ENCODE results near the gene TEX22. TPM values are rescaled to one million over a fixed set of nuclear protein-coding genes. Genes with fewer than 3 reads are reported as not detected.
A peak's percentile ranks its signal among the peaks of the same experiment; 100 is the strongest.

The TEX22 gene
- total RNA-seq, 2 experiments from 2014 or later = 0.56 to 2.1 TPM

GRCh38 chr14:105416671-105417070, 18.3 kb downstream of the TEX22 start:
- H3K36me3 Mint-ChIP-seq = peaks cover 12% of the 10 kb centered on the region
- no peak for DNase-seq
- peaks cover 13% of the 10 kb centered on the region for H3K27me3 Mint-ChIP-seq
- H3K4me1 Mint-ChIP-seq = peaks cover 19% of the 10 kb centered on the region
- no peaks in the 10 kb centered on the region for H3K9me3 Mint-ChIP-seq
- no peak overlapping the region for H3K4me3 Mint-ChIP-seq
- H3K27ac Mint-ChIP-seq = no peak overlapping the region

DNA sequence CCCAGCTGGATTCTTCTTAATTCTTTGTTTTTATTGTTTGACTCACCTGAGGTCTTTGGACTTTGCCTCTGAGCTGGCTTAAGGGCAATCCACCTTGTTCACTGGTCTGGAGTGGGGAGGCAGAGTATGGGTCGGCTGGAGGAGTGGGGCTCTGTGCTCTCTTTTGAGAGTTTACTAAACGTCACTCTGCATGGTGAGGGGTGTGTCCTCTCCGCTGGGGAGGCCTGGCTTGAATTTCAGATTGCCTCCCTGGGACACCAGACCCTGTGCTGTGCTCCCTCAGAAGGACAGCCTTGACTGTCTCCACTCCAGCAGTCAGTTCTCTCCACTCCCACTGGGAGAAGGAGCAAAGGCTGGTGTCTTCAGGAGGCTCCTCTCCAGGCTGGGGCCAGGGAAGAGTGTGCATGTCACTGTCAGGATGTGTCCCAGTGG, 19.4 kb downstream of the TEX22 start:
- Mint-ChIP-seq H3K9me3 (no peaks in the 10 kb centered on the region), H3K4me1 (peaks cover 28% of the 10 kb centered on the region), H3K27ac (no peak overlapping the region), H3K36me3 (peaks cover 21% of the 10 kb centered on the region), H3K4me3 (no peak overlapping the region), H3K27me3 (peaks cover 12% of the 10 kb centered on the region)
- DNase-seq = no peak

- Mint-ChIP-seq H3K4me1 (peaks cover 28% of the 10 kb centered on the region), H3K27ac (peak overlapping the region; percentile 14), H3K9me3 (no peaks in the 10 kb centered on the region), H3K27me3 (peaks cover 5% of the 10 kb centered on the region), H3K4me3 (peak overlapping the region; percentile 73), H3K36me3 (peaks cover 23% of the 10 kb centered on the region)
- no peak for DNase-seq
These were observed 20.2 kb downstream of the TEX22 start for GRCh38 chr14:105418269-105419194.

- DNase-seq = peak; percentile 70
- Mint-ChIP-seq H3K9me3 (no peaks in the 10 kb centered on the region), H3K36me3 (peaks cover 26% of the 10 kb centered on the region), H3K4me3 (peak within 1 kb of the TSS; percentile 94), H3K27ac (peak within 1 kb of the TSS; percentile 92), H3K27me3 (no peaks in the 10 kb centered on the region), H3K4me1 (peaks cover 25% of the 10 kb centered on the region)
These were observed 21.1 kb downstream of the TEX22 start, which contains the start of gene MTA1 for GRCh38 chr14:105419195-105420091. MTA1 (plus strand) TSS chr14:105419827; CDS start chr14:105420036, 209 bp downstream.

GRCh38 chr14:105420101-105420973, 22.0 kb downstream of the TEX22 start:
- DNase-seq = peak; percentile 15
- peaks cover 20% of the 10 kb centered on the region for H3K4me1 Mint-ChIP-seq
- no peaks in the 10 kb centered on the region for H3K9me3 Mint-ChIP-seq
- H3K27me3 Mint-ChIP-seq = no peaks in the 10 kb centered on the region
- peaks cover 30% of the 10 kb centered on the region for H3K36me3 Mint-ChIP-seq
- H3K27ac Mint-ChIP-seq = peak overlapping the region; percentile 92
- peak overlapping the region; percentile 94 for H3K4me3 Mint-ChIP-seq

DNA sequence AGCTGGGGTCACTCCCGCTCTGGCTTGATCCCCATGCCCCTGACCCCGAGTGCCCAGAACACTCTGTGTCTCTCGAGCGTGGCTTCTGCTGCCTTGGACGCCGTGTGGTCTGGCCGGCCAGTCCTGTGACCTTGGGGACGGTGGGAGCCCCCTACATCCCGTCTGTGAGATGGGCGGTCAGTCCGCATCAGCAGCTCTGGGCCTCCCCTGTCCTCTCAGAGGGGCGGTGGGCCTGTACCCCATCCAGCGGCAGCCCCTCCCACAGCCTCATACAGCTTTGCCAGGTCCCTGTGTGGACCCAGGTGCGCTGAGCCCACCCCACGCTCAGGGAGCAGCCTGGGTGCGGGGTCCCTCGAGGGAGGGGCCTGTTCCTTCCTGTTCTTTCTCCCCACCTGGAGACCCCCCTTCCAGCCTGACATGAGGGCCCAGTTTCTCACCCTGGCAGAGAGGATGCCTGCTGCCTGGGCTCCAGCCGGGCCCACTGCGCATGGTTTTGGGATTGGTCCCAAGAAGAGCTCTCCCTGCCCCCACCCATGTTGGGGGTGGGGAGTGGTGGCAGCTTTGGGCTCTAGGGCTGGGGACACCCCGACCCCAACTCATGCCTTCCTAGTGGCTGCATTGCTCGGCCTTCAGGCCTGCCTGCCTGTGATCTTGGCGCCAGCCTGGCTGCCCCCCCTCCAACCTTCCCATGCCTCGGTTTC, 22.8 kb downstream of the TEX22 start:
- no peak for DNase-seq
- peak overlapping the region; percentile 92 for H3K27ac Mint-ChIP-seq
- no peaks in the 10 kb centered on the region for H3K9me3 Mint-ChIP-seq
- peak overlapping the region; percentile 94 for H3K4me3 Mint-ChIP-seq
- H3K27me3 Mint-ChIP-seq = no peaks in the 10 kb centered on the region
- peaks cover 22% of the 10 kb centered on the region for H3K4me1 Mint-ChIP-seq
- H3K36me3 Mint-ChIP-seq = peaks cover 37% of the 10 kb centered on the region

- Mint-ChIP-seq H3K4me3 (peak overlapping the region; percentile 94), H3K4me1 (peaks cover 22% of the 10 kb centered on the region), H3K27me3 (no peaks in the 10 kb centered on the region), H3K27ac (peak overlapping the region; percentile 92), H3K36me3 (peaks cover 45% of the 10 kb centered on the region), H3K9me3 (no peaks in the 10 kb centered on the region)
- peak; percentile 28 for DNase-seq
These were observed 23.6 kb downstream of the TEX22 start for GRCh38 chr14:105421723-105422615.

DNA sequence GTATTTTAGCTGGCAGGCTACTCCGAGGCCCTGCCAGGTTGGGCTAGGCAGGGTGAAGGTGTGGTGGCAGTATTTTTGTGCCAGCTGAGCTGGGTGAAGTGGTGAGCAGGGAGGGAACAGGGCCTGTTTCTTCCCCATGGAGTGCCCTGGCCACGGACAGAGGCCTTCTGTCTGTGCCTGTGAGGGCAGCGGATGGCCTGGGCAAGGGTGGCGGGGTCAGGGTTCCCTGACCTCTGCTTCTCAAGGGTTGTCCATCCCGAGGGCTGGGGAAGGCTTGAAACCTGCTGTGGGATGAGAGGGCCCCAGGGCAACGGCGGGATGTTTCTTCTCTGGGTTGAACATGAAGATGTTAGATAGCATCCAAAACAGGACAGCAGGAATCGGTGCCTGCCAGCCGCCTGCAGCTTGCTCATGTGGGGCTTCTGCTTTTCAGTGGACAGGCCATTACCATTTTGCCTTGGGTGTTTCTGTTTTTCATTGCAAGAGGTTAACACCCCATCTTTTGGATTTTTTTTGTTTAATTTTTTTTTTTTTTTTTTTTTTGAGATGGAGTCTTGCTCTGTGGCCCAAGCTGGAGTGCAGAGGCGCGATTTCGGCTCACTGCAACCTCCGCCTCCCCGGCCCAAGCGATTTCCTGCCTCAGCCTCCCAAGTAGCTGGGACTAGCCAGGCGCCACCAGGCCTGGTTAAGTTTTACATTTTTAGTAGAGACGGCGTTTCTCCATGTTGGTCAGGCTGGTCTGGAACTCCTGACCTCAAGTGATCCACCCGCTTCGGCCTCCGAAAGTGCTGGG, 24.6 kb downstream of the TEX22 start:
- peak overlapping the region; percentile 94 for H3K4me3 Mint-ChIP-seq
- peak overlapping the region; percentile 92 for H3K27ac Mint-ChIP-seq
- H3K36me3 Mint-ChIP-seq = peaks cover 50% of the 10 kb centered on the region
- no peak for DNase-seq
- H3K4me1 Mint-ChIP-seq = peaks cover 27% of the 10 kb centered on the region
- no peaks in the 10 kb centered on the region for H3K9me3 Mint-ChIP-seq
- H3K27me3 Mint-ChIP-seq = no peaks in the 10 kb centered on the region

DNA sequence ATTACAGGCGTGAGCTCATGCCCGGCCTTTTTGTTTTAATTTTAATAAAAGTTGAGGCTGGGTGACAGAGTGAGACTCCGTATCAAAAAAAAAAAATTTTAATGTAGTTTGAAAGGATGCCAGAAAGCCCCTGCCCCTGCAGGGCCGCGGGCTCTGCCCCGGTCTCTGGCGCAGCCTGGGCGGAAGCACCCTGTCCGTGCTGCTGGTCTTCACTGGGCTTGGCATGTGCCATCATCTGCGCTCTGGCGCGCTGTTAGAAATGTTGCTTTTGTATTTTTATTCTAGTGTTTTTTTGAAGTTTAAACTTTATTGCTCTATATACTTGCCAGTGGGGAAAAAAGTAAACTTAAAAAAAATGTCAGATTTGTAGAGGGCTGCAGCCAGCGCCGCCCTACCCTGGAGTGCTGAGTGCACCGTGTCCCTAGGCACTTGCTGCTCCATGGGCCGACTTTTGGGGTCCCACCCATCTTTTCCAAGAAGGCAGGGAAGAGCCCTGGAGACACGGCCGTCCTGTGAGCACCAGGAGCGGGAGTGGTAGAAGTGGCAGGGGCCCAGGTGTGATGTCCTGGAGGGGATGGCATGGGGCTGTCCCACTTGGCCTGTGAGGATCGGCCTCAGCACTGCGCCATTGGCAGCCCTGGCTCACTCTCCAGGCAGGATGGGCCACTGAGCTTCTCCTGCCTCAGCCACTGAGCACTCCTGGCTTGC, 25.3 kb downstream of the TEX22 start:
- H3K4me3 Mint-ChIP-seq = no peak overlapping the region
- H3K27me3 Mint-ChIP-seq = no peaks in the 10 kb centered on the region
- no peak for DNase-seq
- peaks cover 28% of the 10 kb centered on the region for H3K4me1 Mint-ChIP-seq
- no peaks in the 10 kb centered on the region for H3K9me3 Mint-ChIP-seq
- H3K36me3 Mint-ChIP-seq = peaks cover 57% of the 10 kb centered on the region
- no peak overlapping the region for H3K27ac Mint-ChIP-seq

DNA sequence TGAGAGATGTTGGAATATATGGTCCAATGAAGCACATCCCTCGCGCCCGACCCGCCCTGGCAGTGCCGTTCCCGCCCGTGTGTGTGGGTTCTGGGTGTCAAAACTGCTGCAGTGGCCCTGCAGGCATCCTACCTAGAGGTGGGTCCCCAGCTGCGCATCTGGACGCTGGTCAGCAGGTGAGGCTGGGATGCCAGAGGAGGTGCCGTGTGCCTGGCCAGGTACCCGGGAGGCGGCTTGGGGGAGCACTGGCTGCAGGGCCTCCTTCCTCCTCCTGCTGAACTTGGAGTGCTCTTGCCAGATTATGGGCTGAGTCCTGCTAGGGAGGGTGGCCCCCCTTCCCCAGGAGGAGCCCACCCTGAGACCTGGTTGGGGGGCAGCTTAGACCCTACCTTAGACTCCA, 26.5 kb downstream of the TEX22 start:
- Mint-ChIP-seq H3K4me3 (no peak overlapping the region), H3K9me3 (no peaks in the 10 kb centered on the region), H3K4me1 (peaks cover 22% of the 10 kb centered on the region), H3K27ac (no peak overlapping the region), H3K27me3 (no peaks in the 10 kb centered on the region), H3K36me3 (peaks cover 68% of the 10 kb centered on the region)
- DNase-seq = no peak

GRCh38 chr14:105425823-105426247, 27.5 kb downstream of the TEX22 start:
- H3K4me1 Mint-ChIP-seq = peaks cover 21% of the 10 kb centered on the region
- no peak overlapping the region for H3K27ac Mint-ChIP-seq
- no peaks in the 10 kb centered on the region for H3K27me3 Mint-ChIP-seq
- no peak overlapping the region for H3K4me3 Mint-ChIP-seq
- peaks cover 2% of the 10 kb centered on the region for H3K9me3 Mint-ChIP-seq
- H3K36me3 Mint-ChIP-seq = peaks cover 76% of the 10 kb centered on the region
- DNase-seq = no peak

Data from activated naive CD8-positive, alpha-beta T cell treated with anti-CD3 and anti-CD28 coated beads for 36 hours (primary cell).